ENCODE measurements around the gene C3orf18.

The C3orf18 gene

DNA sequence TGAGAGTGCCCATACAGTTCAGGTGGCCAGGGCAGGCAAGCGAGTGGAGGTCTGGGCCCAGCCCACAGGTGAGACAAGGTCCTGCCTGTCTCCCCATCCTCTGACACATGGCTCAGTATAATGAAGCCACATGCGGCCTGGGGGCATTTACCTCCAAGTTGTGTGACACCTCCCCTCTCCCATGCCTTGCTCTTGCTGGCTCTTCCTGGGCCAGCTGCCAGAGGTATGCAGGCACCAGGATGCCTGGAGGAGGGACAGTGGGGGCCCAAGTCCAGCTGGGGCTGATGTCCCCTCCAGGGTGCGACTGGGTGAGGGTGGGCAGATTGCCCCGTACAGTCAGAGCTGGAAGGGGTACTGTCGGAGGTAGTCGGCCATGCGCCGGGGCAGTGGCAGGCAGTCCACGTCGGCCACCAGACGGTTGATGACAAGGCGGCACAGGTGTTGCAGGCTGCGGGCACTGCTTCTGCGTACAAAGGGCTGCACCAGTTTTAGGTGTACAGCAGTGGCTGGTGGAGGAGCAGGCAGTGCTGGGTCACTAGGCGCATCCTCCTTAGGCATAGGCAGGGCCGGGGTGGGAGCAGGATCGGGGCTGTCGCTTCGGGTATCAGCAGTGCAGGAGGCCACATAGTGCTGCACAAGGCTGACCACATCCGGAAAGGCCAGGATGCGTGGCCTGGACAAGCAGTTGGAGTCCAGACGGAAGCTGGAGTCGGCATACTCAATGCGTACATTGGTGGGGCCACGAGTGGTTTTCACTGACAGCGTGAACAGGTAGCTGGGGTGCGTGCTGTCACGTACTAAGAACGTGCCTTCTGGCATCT lies 39.9 kb upstream of the C3orf18 start:
- Mint-ChIP-seq H3K27ac (peak overlapping the region; percentile 100), H3K4me3 (peak overlapping the region; percentile 97), H3K9me3 (ENCODE audit: low read depth) (no peaks in the 10 kb centered on the region), H3K4me1 (ENCODE audit: low read depth) (peaks cover 60% of the 10 kb centered on the region), H3K36me3 (peaks cover 51% of the 10 kb centered on the region), H3K27me3 (no peaks in the 10 kb centered on the region)

- Mint-ChIP-seq H3K36me3 (peaks cover 49% of the 10 kb centered on the region), H3K27me3 (no peaks in the 10 kb centered on the region), H3K4me1 (ENCODE audit: low read depth) (peaks cover 65% of the 10 kb centered on the region), H3K27ac (peak overlapping the region; percentile 100), H3K9me3 (ENCODE audit: low read depth) (no peaks in the 10 kb centered on the region), H3K4me3 (peak overlapping the region; percentile 97)
Observed at GRCh38 chr3:50606596-50606995, 39.0 kb upstream of the C3orf18 start.

DNA sequence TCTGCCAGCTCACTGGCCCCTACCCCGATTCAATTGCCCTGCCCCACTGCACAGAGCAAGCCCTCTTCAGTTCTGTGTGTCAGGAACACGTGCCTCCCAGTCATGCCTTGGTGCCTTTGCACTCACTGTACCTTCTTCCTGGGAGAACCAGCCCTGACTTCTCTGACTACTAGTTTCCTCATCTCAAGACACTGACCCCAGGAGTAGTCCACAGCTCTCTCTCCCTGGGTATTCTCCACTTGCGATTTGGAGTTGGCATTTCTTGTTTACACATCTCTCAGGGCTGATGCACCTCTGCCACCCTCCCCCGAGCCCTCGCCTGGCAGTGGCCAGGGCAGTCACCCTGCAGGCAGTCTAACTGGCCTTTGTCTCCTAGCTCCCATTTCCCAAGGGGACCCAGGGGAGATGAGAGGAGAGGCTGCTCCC lies 38.4 kb upstream of the C3orf18 start:
- Mint-ChIP-seq H3K9me3 (ENCODE audit: low read depth) (no peaks in the 10 kb centered on the region), H3K36me3 (peaks cover 48% of the 10 kb centered on the region), H3K4me1 (ENCODE audit: low read depth) (peaks cover 71% of the 10 kb centered on the region), H3K4me3 (peak overlapping the region; percentile 97), H3K27me3 (no peaks in the 10 kb centered on the region), H3K27ac (peak overlapping the region; percentile 100)

GRCh38 chr3:50604628-50605588 lies 37.4 kb upstream of the C3orf18 start:
- Mint-ChIP-seq H3K4me1 (ENCODE audit: low read depth) (peaks cover 82% of the 10 kb centered on the region), H3K36me3 (peaks cover 38% of the 10 kb centered on the region), H3K27ac (peak overlapping the region; percentile 100), H3K9me3 (ENCODE audit: low read depth) (no peaks in the 10 kb centered on the region), H3K27me3 (no peaks in the 10 kb centered on the region), H3K4me3 (peak overlapping the region; percentile 97)

GRCh38 chr3:50604110-50604621 lies 36.6 kb upstream of the C3orf18 start:
- peaks cover 86% of the 10 kb centered on the region for H3K4me1 Mint-ChIP-seq (ENCODE audit: low read depth)
- H3K27ac Mint-ChIP-seq: peak overlapping the region; percentile 100
- peak overlapping the region; percentile 97 for H3K4me3 Mint-ChIP-seq
- H3K36me3 Mint-ChIP-seq: peaks cover 32% of the 10 kb centered on the region
- no peaks in the 10 kb centered on the region for H3K27me3 Mint-ChIP-seq
- H3K9me3 Mint-ChIP-seq (ENCODE audit: low read depth): no peaks in the 10 kb centered on the region

GRCh38 chr3:50603261-50604109 lies 35.9 kb upstream of the C3orf18 start:
- peaks cover 86% of the 10 kb centered on the region for H3K4me1 Mint-ChIP-seq (ENCODE audit: low read depth)
- H3K4me3 Mint-ChIP-seq: peak overlapping the region; percentile 97
- peaks cover 26% of the 10 kb centered on the region for H3K36me3 Mint-ChIP-seq
- H3K27me3 Mint-ChIP-seq: no peaks in the 10 kb centered on the region
- no peaks in the 10 kb centered on the region for H3K9me3 Mint-ChIP-seq (ENCODE audit: low read depth)
- H3K27ac Mint-ChIP-seq: peak overlapping the region; percentile 100

- Mint-ChIP-seq H3K9me3 (ENCODE audit: low read depth) (no peaks in the 10 kb centered on the region), H3K36me3 (peaks cover 18% of the 10 kb centered on the region), H3K27me3 (no peaks in the 10 kb centered on the region), H3K4me3 (peak overlapping the region; percentile 97), H3K4me1 (ENCODE audit: low read depth) (peaks cover 87% of the 10 kb centered on the region), H3K27ac (peak overlapping the region; percentile 100)
Observed at GRCh38 chr3:50602595-50603191, 35.1 kb upstream of the C3orf18 start.

DNA sequence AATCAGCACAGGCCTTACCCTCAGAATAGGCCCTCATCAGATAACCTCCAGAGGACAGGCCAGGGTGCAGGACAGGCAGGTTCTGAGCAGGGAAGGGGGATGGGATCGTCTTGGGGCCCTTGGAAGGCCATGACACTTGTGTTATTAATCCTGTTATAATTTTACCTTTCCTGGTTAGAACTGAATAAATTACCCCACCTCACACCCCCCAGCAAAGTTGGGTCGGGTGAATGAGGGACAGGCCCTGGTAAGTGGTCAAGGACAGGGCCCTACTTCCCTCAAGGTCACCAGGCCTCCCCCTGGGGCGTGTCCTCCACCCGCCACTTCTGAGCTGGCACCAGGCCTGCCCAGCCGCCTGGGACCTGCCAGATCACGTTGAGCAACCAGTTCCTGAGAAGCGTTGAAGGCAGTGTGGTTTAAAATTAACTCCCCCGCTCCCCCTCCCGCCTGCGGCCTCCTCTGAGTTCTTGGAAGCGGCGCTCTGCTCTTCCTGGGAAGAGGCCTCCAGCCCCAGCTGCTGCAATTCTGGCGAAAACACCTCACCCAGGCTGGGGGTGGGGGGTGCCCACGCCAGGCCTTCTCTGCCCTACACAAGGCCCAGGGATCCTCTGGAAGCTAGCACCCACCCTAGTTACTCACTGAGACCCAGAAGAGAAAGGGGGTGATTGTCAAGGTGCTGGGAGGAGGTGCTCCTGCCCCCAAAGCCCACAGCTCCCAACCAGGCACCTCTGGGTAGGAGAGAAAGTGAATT lies 33.5 kb upstream of the C3orf18 start:
- Mint-ChIP-seq H3K4me1 (ENCODE audit: low read depth) (peaks cover 80% of the 10 kb centered on the region), H3K36me3 (peaks cover 15% of the 10 kb centered on the region), H3K9me3 (ENCODE audit: low read depth) (no peaks in the 10 kb centered on the region), H3K27me3 (no peaks in the 10 kb centered on the region), H3K4me3 (peak overlapping the region; percentile 97), H3K27ac (peak overlapping the region; percentile 100)

GRCh38 chr3:50600141-50600753 lies 32.7 kb upstream of the C3orf18 start:
- Mint-ChIP-seq H3K36me3 (peaks cover 7% of the 10 kb centered on the region), H3K27me3 (no peaks in the 10 kb centered on the region), H3K4me3 (peak overlapping the region; percentile 97), H3K4me1 (ENCODE audit: low read depth) (peaks cover 80% of the 10 kb centered on the region), H3K27ac (peak overlapping the region; percentile 100), H3K9me3 (ENCODE audit: low read depth) (no peaks in the 10 kb centered on the region)

DNA sequence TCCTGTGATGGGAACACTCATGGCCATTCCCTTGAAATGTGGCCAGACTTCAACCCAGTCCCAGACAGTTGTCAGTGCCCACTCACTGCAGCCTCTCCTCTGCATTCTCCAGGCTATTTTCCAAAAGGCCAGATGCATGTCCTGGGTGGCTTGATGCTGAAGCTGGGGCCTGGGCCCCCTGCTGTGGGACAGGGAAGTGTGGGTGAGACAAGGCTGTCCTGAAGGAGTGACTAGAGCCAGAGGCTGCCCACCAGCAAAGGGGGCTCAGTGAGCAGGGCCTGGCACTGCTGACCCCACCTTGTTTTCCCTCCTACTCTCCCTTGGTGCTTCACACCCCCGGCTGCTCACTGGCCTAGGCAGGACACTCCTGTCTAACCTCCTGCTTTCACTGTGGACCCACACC lies 32.2 kb upstream of the C3orf18 start:
- peak overlapping the region; percentile 97 for H3K4me3 Mint-ChIP-seq
- H3K36me3 Mint-ChIP-seq: peaks cover 8% of the 10 kb centered on the region
- peak overlapping the region; percentile 100 for H3K27ac Mint-ChIP-seq
- no peaks in the 10 kb centered on the region for H3K27me3 Mint-ChIP-seq
- peaks cover 80% of the 10 kb centered on the region for H3K4me1 Mint-ChIP-seq (ENCODE audit: low read depth)
- H3K9me3 Mint-ChIP-seq (ENCODE audit: low read depth): no peaks in the 10 kb centered on the region

GRCh38 chr3:50599115-50599715 lies 31.7 kb upstream of the C3orf18 start:
- peaks cover 4% of the 10 kb centered on the region for H3K36me3 Mint-ChIP-seq
- H3K4me1 Mint-ChIP-seq (ENCODE audit: low read depth): peaks cover 80% of the 10 kb centered on the region
- peak overlapping the region; percentile 27 for H3K4me3 Mint-ChIP-seq
- no peaks in the 10 kb centered on the region for H3K27me3 Mint-ChIP-seq
- H3K27ac Mint-ChIP-seq: peak overlapping the region; percentile 100
- H3K9me3 Mint-ChIP-seq (ENCODE audit: low read depth): no peaks in the 10 kb centered on the region

DNA sequence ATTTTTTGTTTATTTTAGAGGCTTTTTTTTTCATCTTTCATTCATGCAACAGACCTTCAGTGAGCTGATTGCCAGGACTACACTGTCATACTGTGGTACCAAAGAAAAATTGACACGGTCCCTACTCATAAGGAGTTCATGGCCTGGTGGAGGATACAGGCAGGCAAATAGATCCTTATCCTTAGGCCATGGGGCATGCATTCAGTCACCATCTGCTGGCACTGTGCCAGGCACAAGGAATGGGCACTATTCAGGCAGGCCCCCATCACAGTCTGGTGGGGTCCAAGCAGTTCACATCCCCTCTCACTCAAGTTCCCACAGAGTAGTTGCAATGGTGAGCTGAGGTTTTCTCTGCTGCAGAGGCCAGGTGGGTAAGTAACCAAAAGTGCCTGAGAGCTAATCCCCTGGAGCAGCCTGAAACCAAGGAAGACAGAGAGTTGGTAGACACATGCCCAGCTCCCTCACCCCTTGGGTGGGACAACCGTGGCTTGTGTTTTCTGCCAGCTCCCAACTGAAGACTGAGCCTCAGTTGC lies 26.8 kb upstream of the C3orf18 start:
- Mint-ChIP-seq H3K4me1 (ENCODE audit: low read depth) (peaks cover 72% of the 10 kb centered on the region), H3K36me3 (peaks cover 2% of the 10 kb centered on the region), H3K27ac (peak overlapping the region; percentile 99), H3K27me3 (no peaks in the 10 kb centered on the region), H3K4me3 (peak overlapping the region; percentile 13), H3K9me3 (ENCODE audit: low read depth) (no peaks in the 10 kb centered on the region)
